ENCODE data around the gene ENTPD1.
"Not testable (repeated sequence)": the region's sequence is repeated elsewhere in the genome, so short reads cannot be mapped to it uniquely, and the experiment has no call there.

DNA sequence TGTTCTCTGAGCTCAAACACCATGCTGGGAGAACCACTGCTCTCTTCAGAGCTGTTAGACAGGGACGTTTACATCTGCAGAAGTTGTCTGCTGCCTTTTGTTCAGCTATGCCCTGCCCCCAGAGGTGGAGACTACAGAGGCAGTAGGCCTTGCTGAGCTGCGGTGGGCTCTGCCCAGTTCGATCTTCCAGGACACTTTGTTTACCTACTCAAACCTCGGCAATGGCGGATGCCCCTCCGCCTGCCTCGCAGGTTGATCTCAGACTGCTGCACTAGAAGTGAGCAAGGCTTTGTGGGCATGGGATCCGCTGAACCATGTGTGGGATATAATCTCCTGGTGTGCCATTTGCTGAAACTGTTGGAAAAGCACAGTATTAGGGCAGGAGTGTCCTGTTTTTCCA, 21.7 kb downstream of the ENTPD1 start:
- TF ChIP-seq, protein P1, sequence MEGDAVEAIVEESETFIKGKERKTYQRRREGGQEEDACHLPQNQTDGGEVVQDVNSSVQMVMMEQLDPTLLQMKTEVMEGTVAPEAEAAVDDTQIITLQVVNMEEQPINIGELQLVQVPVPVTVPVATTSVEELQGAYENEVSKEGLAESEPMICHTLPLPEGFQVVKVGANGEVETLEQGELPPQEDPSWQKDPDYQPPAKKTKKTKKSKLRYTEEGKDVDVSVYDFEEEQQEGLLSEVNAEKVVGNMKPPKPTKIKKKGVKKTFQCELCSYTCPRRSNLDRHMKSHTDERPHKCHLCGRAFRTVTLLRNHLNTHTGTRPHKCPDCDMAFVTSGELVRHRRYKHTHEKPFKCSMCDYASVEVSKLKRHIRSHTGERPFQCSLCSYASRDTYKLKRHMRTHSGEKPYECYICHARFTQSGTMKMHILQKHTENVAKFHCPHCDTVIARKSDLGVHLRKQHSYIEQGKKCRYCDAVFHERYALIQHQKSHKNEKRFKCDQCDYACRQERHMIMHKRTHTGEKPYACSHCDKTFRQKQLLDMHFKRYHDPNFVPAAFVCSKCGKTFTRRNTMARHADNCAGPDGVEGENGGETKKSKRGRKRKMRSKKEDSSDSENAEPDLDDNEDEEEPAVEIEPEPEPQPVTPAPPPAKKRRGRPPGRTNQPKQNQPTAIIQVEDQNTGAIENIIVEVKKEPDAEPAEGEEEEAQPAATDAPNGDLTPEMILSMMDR (conservative IDR thresholded peaks at IDR 0.05), result not testable (repeated sequence)
- not testable (repeated sequence) for TF ChIP-seq EZH2 (IDR thresholded peaks at IDR 0.05; ENCODE audit: low read depth)
